ENCODE results near the gene ATP11B. TPM values are rescaled to one million over a fixed set of nuclear protein-coding genes. Genes with fewer than 3 reads are reported as not detected.
"Not testable (repeated sequence)": the region's sequence is repeated elsewhere in the genome, so short reads cannot be mapped to it uniquely, and the experiment has no call there.

ATP11B gene
- total RNA-seq, 1 donor from 2014 or later, result 87.9 TPM

DNA sequence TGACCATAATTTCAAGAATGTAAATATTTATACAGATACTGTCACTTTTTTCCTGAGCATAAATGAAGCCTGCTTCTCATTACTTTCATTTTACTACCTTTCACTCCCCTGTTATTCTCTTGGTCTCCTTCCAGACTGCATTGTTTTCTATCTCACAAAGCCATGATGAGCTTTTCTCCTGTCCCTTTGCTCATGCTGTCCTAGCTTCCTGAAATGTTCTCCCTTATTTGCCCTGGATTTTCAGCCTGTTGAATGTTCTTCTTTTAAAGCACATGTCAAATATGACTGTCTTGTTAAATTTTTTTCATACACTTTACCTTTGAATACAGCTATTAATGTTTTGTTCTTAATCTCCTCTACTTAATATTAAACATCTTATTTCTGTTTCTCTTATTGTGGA lies 31.7 kb downstream of the ATP11B start:
- Mint-ChIP-seq H3K27me3 (no peaks in the 10 kb centered on the region), H3K36me3 (ENCODE audit: low read depth) (peaks cover 50% of the 10 kb centered on the region), H3K4me3 (no peak overlapping the region), H3K27ac (no peak overlapping the region), H3K9me3 (no peaks in the 10 kb centered on the region), H3K4me1 (peaks cover 5% of the 10 kb centered on the region)
- intact Hi-C loops (cut with micrococcal nuclease), result no loop called here
- no peak for DNase-seq

DNA sequence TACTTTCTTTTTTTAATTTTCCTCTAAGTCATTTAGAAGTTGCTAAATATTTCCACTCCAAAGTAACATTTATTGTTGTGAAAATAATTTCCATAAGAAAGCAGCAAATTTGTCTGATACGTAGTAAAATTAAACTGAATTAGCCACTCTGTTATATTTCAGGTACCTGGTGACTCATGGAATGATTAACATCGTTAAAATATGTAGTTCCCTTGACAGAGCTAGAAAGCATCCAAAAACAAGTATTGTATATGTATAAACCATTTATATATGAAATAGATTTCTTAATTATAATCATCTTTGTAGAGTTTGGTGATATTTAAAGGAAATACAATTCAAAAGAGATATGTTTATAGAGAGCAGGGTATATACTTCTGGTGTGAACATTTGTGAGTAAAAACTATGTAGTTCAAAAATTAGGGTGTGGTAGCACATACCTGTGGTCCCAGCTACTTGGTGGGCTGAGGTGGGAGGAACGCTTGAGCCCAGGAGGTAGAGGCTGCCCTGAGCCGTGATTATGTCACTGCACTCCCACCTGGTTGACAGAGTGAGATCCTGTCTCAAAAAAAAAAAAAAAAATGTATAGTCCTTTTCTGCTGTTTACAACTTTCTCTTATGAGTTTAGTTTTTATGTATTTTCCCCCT lies 36.6 kb downstream of the ATP11B start:
- peaks cover 34% of the 10 kb centered on the region for H3K36me3 Mint-ChIP-seq (ENCODE audit: low read depth)
- no peaks in the 10 kb centered on the region for H3K9me3 Mint-ChIP-seq
- peaks cover 22% of the 10 kb centered on the region for H3K4me1 Mint-ChIP-seq
- no peak overlapping the region for H3K27ac Mint-ChIP-seq
- DNase-seq, result no peak
- H3K27me3 Mint-ChIP-seq, result no peaks in the 10 kb centered on the region
- intact Hi-C loops (cut with micrococcal nuclease), result no loop called here
- no peak overlapping the region for H3K4me3 Mint-ChIP-seq

DNA sequence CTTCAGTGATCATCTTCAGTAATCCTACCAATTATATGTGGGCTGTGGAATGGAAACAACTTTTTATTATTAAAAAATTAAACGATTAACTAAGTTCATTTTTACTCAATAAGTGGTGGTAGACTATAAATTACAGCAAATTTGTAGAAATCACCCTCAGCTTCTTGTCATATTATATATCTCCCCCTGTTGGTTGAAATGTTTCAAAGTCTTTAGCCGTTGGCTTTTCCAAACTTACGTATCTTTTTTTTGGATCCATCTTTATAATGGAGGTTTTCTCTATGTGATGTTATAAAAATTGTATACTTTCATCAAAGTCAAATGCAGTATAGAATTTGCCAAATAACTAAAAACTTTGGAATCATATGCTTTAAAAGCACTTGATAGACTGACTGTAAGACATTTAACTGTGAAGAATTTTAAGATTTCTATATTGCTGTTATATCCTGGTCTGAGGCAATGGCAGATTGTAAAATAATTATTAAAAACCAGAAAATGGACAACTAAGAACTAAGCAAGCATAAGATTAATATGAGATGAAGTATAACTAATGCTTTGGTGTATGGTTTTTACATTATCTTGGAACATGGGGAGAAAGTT lies 44.7 kb downstream of the ATP11B start:
- Mint-ChIP-seq H3K9me3 (no peaks in the 10 kb centered on the region), H3K4me1 (peaks cover 6% of the 10 kb centered on the region), H3K27me3 (no peaks in the 10 kb centered on the region), H3K4me3 (no peak overlapping the region), H3K27ac (no peak overlapping the region), H3K36me3 (ENCODE audit: low read depth) (peaks cover 42% of the 10 kb centered on the region)
- DNase-seq, result no peak
- intact Hi-C loops (cut with micrococcal nuclease), result loop anchor here (1.0 to 2.0 kb wide), 2 partner anchors 43 to 124 kb away; no protein-coding TSS in a partner anchor

DNA sequence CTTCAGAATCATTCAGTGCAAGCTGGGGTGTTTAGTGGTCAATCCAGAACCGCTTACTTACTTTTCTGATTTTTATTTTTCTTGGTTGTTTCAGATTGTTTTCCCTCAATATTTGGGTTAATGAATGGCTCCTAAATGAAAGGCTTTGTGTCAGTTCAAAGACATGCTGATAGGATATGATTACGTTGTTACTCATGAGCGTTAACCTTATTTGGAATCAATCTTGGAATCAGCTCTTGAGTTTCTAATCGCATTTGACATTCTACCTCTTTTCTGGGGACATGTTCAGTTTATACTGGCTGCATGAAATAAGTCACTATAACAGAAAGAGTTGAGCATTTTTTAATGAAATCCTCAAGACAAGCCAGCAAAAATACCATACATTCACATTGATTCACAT lies 50.2 kb downstream of the ATP11B start:
- H3K4me1 Mint-ChIP-seq, result no peaks in the 10 kb centered on the region
- H3K4me3 Mint-ChIP-seq, result no peak overlapping the region
- no peaks in the 10 kb centered on the region for H3K9me3 Mint-ChIP-seq
- H3K36me3 Mint-ChIP-seq (ENCODE audit: low read depth), result peaks cover 51% of the 10 kb centered on the region
- no peak for DNase-seq
- no peak overlapping the region for H3K27ac Mint-ChIP-seq
- intact Hi-C loops (cut with micrococcal nuclease), result no loop called here
- H3K27me3 Mint-ChIP-seq, result no peaks in the 10 kb centered on the region

DNA sequence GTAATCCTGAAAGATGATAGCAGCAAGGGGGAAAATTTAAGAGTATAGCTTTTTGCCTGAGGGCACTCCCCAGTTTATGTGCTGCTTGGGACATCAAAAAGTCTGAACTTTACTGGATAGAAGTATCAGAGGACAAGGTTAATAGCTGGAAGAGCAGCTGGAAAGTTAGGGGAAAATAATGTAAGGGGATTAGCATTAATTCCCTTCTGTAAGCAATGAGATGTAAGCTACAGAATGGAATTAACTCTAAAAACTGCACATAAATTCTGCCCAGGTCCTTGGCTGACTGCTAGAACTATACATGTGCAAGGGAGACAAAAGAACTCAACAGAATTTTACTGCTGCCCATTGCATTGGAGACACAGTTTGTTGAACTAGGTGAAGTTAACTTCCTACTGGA lies 55.6 kb downstream of the ATP11B start:
- Mint-ChIP-seq H3K4me3 (no peak overlapping the region), H3K36me3 (ENCODE audit: low read depth) (peaks cover 55% of the 10 kb centered on the region), H3K9me3 (no peaks in the 10 kb centered on the region), H3K27ac (no peak overlapping the region), H3K27me3 (no peaks in the 10 kb centered on the region), H3K4me1 (no peaks in the 10 kb centered on the region)
- DNase-seq, result no peak
- intact Hi-C loops (cut with micrococcal nuclease), result no loop called here

DNA sequence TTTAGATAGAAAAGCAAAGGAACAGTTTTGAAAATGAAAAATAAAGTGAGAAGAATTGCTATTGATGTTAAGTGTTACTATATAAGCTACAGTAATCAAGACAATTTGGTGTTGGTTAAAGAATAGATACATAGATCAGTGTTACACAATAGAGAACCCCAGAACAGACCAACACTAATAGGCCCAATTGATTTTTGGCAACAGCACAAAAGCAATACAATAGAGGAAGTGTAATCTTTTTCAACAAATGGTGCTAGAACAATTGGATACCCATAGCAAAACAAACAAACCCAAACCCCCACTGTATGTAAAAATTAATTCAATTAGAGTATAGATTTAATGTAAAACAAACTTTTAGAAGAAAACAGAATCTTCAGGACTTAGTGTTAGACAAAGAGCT lies 61.8 kb downstream of the ATP11B start:
- H3K9me3 Mint-ChIP-seq, result no peaks in the 10 kb centered on the region
- H3K36me3 Mint-ChIP-seq (ENCODE audit: low read depth), result peaks cover 43% of the 10 kb centered on the region
- no peak overlapping the region for H3K27ac Mint-ChIP-seq
- DNase-seq, result no peak
- H3K4me3 Mint-ChIP-seq, result no peak overlapping the region
- peaks cover 4% of the 10 kb centered on the region for H3K4me1 Mint-ChIP-seq
- H3K27me3 Mint-ChIP-seq, result no peaks in the 10 kb centered on the region
- intact Hi-C loops (cut with micrococcal nuclease), result no loop called here

DNA sequence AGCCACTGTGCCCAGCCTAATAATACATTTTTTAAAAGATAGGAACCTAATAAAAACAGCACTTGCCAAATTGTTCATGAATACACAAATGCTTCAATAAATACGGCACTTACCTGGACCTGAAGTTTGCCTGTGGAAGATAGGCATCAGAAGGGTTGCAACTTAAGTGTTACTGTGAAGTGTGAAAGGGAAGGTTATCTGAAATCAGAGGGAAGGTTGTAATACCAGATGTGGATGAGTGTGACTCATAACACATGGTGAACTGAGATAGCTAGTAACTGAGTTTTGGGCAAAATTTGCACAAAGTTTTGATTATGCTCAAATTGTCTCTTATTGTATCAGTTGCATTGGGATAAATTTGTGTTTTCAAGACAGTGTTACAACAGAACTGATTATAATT lies 68.0 kb downstream of the ATP11B start:
- Mint-ChIP-seq H3K27ac (peak overlapping the region; percentile 31), H3K9me3 (no peaks in the 10 kb centered on the region), H3K4me3 (peak overlapping the region; percentile 15), H3K27me3 (no peaks in the 10 kb centered on the region), H3K36me3 (ENCODE audit: low read depth) (peaks cover 42% of the 10 kb centered on the region), H3K4me1 (peaks cover 22% of the 10 kb centered on the region)
- DNase-seq, result no peak
- intact Hi-C loops (cut with micrococcal nuclease), result no loop called here

DNA sequence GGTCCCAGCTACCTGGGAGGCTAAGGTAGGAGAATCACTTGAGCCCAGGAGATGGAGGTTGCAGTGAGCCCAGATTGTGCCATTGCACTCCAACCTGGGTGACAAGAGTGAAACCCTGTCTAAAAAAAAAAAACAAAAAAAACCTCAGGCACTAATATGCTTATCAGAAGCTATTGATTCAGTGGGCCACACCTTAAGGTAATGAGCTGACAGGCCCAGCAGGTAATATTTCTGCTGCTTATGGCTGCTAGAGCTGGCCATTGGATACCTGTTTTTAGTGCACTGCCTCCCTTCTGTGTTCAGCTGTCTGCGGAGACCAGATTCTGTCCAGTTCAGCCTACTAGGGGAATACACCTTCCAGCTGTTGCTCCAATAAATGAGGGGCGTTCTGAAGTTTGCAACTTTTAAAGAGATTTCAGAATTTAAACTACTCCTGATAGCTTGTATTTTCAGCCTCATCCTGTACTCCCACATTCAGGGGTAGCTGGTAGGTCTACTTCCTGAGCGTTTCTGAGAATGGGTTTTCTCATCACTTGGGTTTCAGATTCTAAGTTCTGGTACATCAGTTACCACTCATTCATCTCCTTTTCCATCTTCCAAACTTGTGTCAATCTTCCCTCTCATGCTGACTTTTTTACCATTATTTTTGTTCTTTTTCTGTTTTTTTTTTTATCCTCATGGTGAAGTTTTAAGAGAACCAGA lies 69.0 kb downstream of the ATP11B start:
- intact Hi-C loops (cut with micrococcal nuclease), result no loop called here
- peaks cover 22% of the 10 kb centered on the region for H3K4me1 Mint-ChIP-seq
- no peaks in the 10 kb centered on the region for H3K9me3 Mint-ChIP-seq
- peak; percentile 58 for DNase-seq
- H3K4me3 Mint-ChIP-seq, result peak overlapping the region; percentile 65
- peak overlapping the region; percentile 76 for H3K27ac Mint-ChIP-seq
- no peaks in the 10 kb centered on the region for H3K27me3 Mint-ChIP-seq
- peaks cover 39% of the 10 kb centered on the region for H3K36me3 Mint-ChIP-seq (ENCODE audit: low read depth)

DNA sequence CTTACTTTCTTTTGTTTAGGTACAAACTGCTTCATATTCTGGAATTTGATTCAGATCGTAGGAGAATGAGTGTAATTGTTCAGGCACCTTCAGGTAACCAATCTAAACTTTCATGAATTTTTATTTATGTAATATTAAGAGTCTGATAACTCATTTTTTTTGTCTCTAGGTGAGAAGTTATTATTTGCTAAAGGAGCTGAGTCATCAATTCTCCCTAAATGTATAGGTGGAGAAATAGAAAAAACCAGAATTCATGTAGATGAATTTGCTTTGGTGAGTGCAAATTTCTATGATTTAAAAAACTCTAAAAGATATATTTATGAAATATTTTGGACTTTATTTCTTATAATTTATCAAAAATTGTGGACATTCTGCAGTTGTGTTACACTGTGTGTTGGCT lies 75.8 kb downstream of the ATP11B start:
- H3K27ac Mint-ChIP-seq, result no peak overlapping the region
- peaks cover 45% of the 10 kb centered on the region for H3K36me3 Mint-ChIP-seq (ENCODE audit: low read depth)
- no peak for DNase-seq
- intact Hi-C loops (cut with micrococcal nuclease), result no loop called here
- H3K9me3 Mint-ChIP-seq, result no peaks in the 10 kb centered on the region
- no peak overlapping the region for H3K4me3 Mint-ChIP-seq
- no peaks in the 10 kb centered on the region for H3K27me3 Mint-ChIP-seq
- H3K4me1 Mint-ChIP-seq, result peaks cover 2% of the 10 kb centered on the region

DNA sequence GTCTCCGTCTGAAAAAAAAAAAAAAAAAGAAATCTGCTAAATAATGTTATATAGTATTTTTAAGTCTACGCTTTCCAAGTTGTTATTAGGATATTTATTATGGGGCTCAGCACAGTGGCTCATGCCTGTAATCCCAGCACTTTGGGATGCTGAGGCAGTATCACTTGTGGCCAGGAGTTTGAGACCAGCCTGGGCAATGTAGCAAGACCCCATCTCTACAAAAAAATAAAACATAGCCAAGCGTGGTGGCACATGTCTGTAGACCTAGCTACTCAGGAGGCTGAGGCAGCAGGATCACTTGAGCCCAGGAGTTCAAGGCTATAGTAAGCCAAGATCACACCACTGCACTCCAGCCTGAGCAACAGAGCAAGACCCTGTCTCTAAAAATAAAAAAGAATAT lies 77.6 kb downstream of the ATP11B start:
- H3K4me1 Mint-ChIP-seq; H3K27ac Mint-ChIP-seq; H3K27me3 Mint-ChIP-seq; intact Hi-C loops (cut with micrococcal nuclease); H3K4me3 Mint-ChIP-seq; DNase-seq; H3K9me3 Mint-ChIP-seq: not testable (repeated sequence)
- H3K36me3 Mint-ChIP-seq (ENCODE audit: low read depth), result peaks cover 45% of the 10 kb centered on the region

DNA sequence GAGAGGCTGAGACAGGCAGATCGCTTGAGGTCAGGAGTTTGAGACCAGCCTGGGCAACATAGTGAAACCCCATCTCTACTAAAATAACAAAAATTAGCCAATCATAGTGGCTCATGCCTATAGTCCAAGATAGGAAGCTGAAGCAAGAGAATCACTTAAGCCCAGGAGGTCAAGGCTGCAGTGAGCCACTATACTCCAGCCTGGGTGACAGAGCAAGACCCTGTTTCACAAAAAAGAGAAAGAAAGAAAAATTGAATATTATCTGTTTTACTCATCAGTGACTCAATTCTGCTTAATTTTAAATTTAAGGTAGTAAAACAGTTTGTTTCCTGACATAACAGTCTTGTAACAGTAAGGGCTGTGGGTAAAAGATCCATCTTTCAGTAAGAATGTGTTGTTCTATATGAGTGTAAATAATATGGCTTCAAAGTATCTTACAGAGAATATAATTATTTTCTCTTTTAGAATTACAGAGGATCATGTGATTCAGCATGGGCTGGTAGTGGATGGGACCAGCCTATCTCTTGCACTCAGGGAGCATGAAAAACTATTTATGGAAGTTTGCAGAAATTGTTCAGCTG lies 85.8 kb downstream of the ATP11B start:
- H3K4me3 Mint-ChIP-seq, result no peak overlapping the region
- H3K4me1 Mint-ChIP-seq, result no peaks in the 10 kb centered on the region
- DNase-seq, result no peak
- intact Hi-C loops (cut with micrococcal nuclease), result no loop called here
- H3K9me3 Mint-ChIP-seq, result no peaks in the 10 kb centered on the region
- H3K27ac Mint-ChIP-seq, result no peak overlapping the region
- peaks cover 33% of the 10 kb centered on the region for H3K36me3 Mint-ChIP-seq (ENCODE audit: low read depth)
- no peaks in the 10 kb centered on the region for H3K27me3 Mint-ChIP-seq

DNA sequence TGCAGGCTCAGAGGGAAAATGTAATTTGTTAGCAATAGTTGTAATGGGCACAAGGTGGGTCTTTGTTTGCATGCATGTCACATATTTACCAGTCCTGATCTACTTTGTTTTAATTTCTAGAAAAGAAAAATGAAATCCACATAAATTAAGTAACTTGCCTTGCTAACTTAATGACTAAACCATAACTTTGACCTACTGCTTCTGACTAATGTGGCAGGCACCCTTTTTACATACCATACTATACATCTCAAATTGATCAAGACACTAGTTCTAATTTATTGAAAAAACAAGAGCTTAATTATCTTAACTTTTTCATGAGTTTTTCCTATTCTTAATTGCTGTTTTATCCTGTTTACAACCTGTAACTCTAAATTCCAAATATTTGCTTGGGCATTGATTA lies 93.2 kb downstream of the ATP11B start:
- H3K9me3 Mint-ChIP-seq, result no peaks in the 10 kb centered on the region
- intact Hi-C loops (cut with micrococcal nuclease), result no loop called here
- H3K36me3 Mint-ChIP-seq (ENCODE audit: low read depth), result peaks cover 29% of the 10 kb centered on the region
- no peaks in the 10 kb centered on the region for H3K27me3 Mint-ChIP-seq
- DNase-seq, result no peak
- no peak overlapping the region for H3K27ac Mint-ChIP-seq
- no peaks in the 10 kb centered on the region for H3K4me1 Mint-ChIP-seq
- H3K4me3 Mint-ChIP-seq, result no peak overlapping the region

DNA sequence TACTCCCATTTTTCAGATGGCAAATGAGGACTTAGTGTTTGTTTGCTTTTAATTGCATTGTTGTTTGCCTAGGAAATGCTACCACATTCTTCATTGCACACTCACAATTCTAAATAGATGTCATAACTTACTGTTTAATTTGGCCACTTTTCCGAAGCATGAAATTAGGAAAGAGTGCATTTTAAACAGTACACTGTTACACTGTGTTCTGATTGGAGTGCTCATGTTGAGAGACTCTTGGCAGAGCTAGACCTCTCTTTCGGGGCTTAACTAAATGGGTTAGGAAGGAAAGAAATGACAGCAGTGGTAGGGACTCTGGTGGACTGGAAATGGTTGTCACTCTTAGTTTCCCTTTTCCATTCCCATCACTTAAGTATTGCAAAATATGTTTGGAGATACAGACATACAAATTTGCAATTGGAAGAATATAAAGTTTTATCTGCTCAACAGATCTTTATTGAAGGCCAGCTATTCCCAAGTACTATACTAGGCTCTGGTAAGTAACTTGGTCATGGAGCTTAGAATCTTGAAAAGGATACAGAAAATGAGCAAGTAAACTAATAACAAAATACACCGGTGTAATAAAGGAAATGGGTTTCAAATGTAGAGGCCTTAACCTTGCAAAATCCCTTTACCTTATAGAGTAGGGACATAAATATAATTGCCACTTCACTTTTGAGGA lies 96.8 kb downstream of the ATP11B start:
- H3K36me3 Mint-ChIP-seq (ENCODE audit: low read depth), result peaks cover 42% of the 10 kb centered on the region
- DNase-seq, result no peak
- H3K4me3 Mint-ChIP-seq, result no peak overlapping the region
- H3K27me3 Mint-ChIP-seq, result no peaks in the 10 kb centered on the region
- intact Hi-C loops (cut with micrococcal nuclease), result no loop called here
- H3K27ac Mint-ChIP-seq, result no peak overlapping the region
- H3K4me1 Mint-ChIP-seq, result peaks cover 7% of the 10 kb centered on the region
- no peaks in the 10 kb centered on the region for H3K9me3 Mint-ChIP-seq

DNA sequence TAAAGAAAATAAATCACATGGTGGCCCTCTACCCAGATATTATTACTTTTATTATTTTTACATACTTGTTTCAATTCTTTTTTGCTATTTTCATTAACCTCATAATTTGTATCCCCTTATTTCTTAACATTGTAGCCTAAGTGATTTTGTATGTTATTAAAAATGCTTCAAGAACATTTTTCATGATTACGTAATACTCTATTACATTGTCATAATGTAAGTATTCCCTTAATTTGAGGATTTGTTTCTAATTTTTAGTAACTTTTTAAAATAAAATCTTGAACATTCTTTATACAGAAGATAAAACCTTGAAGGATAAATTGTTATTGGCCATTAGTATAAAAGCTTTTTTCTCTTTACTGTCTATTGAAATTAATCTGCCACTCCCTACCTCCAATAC lies 98.1 kb downstream of the ATP11B start:
- no peak overlapping the region for H3K4me3 Mint-ChIP-seq
- H3K4me1 Mint-ChIP-seq, result peaks cover 7% of the 10 kb centered on the region
- intact Hi-C loops (cut with micrococcal nuclease), result no loop called here
- DNase-seq, result no peak
- no peaks in the 10 kb centered on the region for H3K9me3 Mint-ChIP-seq
- peaks cover 40% of the 10 kb centered on the region for H3K36me3 Mint-ChIP-seq (ENCODE audit: low read depth)
- H3K27me3 Mint-ChIP-seq, result no peaks in the 10 kb centered on the region
- H3K27ac Mint-ChIP-seq, result no peak overlapping the region
